NCI-H187 (cell line): ENCODE data around the gene OR7A5.
"Not testable (repeated sequence)": the region's sequence is repeated elsewhere in the genome, so short reads cannot be mapped to it uniquely, and the experiment has no call there.

Experiments used
- DNase-seq, 2 experiments: peaks; one replicate each; lab custom pipeline; 2025; lab: John Stamatoyannopoulos, UW

OR7A5 gene

DNA sequence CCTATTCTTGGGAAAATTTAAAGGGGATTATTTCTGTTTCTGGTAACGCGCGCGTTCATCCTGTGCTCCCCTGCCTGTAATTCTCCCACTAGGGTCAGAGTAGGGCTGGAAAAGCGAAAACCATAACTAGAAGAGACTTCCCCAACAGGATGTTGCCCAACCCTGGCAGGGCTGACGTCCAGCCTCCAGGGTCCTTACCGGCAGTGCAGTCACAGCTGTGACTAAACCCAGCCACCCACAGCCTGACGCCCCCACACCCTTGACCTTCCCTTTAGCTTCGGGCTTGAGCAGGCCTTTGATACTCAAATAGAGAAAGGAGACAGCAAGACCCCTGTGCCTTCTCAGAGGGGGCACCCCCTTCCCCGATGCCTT is 50.3 kb downstream of the OR7A5 start:
- DNase-seq, result not testable (repeated sequence)

DNA sequence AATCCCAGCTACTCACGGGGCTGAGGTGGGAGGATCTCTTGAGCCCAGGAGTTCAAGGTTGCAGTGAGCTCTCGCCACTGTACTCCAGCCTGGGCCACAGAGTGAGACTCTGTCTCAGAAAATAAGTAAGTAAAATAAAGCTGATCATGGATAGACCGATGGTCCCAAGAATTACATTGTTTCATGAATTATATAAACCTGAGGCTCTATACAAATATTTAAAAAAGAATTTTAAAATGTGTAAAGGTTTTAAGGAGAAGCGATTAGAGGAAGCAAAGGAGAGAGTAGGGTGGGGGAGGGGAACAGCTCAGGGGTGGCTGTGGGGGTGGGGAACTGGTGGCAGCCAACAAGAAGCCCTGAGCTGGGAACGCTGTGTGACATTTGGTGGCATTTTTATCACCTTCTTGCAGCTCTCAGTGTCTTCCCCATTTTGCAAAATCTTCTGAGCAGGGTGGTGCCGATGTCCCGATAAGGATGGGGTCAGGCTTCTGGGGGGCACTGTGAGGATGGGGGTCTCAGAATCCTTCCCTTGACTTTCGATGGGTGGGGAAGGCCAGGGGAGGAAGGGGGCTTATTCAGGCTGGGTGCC is 51.5 kb downstream of the OR7A5 start:
- not testable (repeated sequence) for DNase-seq

DNA sequence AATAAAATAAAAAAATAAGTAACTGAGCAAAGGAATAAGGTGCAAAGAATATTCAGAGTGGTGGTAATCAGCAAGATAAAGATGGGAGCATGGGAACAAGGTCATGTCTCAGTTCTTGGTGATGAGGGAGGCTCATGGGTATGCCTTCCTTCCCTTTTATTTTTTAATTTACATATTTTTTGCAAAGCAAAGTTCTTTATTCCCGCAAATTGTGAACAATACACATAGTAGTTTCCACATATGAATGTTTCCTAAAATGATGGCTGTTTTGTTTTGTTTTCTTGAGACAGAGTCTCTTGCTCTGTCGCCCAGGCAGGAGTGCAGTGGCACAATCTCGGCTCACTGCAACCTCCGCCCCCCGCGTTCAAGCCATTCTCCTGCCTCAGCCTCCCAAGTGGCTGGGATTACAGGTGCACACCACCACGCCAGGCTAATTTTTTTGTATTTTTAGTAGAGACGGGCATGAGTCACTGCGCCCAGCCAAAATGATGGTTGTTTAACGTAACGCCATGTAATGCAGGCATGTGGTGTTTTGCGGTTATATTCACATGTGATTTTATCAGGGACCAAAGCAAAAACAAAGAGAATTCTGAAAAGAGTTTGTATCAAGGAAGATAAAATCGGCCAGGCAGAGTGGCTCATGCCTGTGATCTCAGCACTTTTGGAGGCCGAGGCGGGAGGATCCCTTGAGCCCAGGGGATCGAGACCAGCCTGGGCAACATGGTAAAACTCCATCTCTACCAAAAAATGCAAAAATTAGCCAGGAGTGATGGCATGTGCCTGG is 52.2 kb downstream of the OR7A5 start:
- no peak for DNase-seq

DNA sequence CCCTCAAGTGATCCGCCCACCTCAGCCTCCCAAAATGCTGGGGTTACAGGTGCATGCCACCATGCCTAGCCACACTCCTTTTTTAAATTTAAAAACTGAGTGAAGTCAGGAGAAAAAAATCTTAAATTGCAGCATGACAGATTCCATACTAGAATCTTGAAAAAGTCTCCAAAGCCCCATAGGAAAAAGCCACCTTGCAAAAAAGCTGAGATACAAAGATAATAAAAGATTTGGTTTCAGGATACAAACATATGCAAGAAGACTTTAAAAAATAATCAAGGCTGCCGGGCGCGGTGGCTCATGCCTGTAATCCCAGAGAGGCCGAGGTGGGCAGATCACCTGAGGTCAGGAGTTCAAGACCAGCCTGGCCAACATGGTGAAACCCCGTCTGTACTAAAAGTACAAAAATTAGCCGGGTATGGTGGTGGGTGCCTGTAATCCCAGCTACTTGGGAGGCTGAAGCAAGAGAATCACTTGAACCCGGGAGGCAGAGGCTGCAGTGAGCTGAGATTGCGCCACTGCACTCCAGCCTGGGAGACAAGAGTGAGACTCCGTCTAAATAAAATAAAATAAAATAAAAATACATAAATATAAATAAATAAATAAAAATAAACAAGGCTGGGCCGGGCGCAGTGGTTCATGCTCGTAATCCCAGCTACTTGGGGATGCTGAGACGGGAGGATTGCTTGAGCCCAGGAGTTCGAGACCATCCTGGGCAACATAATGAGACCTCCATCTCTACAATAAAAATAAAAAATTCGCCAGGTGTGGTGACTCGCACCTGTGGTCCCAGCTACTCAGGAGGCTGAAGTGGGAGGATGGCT is 53.1 kb downstream of the OR7A5 start:
- not testable (repeated sequence) for DNase-seq

DNA sequence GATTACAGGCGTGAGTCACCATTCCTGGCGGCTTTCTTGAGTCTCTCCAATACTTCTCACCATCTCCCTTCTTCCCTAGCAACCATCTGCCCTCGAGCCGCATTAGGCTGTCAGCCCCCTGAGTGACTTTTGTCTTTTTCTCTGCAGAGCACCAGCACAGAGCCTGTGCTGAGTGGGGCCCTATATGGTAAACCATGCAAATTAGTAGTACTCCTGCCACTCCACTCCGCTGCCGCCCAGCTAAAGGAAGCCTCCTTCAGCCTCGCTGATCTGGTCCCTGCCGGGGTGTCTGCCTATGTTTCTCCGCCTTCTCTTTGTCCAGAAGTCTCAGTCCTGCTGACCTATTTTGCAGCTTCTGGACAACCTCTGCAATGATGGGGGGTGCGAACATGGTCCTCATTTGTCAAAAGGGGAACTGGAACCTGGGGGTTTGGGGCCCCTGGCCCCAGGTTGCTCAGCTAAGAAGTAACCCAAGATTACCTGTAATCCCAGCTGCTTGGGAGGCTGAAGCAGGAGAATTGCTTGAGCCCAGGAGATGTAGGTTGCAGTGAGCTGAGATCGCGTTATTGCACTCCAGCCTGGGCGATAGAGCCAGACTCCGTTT is 54.3 kb downstream of the OR7A5 start:
- not testable (repeated sequence) for DNase-seq

DNA sequence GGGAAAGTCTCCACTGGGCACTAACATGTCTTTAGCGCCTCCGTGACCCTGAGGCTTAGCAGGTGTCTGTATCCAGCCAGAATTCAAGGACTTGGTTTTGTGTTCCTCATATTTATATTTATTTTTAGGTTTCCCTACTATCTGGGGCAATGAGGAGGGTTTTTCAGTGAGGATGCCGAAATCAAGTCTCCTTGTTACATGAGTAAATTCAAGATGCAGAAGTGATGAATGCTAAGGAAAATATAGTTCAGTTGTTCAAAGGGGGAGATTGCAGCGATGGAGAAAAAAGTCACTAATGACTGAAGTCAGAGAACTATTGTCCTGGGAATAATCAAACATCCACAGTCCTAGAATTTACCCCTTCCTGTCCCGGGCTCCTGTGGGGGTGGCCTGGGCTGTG is 55.8 kb downstream of the OR7A5 start:
- DNase-seq, result no peak

DNA sequence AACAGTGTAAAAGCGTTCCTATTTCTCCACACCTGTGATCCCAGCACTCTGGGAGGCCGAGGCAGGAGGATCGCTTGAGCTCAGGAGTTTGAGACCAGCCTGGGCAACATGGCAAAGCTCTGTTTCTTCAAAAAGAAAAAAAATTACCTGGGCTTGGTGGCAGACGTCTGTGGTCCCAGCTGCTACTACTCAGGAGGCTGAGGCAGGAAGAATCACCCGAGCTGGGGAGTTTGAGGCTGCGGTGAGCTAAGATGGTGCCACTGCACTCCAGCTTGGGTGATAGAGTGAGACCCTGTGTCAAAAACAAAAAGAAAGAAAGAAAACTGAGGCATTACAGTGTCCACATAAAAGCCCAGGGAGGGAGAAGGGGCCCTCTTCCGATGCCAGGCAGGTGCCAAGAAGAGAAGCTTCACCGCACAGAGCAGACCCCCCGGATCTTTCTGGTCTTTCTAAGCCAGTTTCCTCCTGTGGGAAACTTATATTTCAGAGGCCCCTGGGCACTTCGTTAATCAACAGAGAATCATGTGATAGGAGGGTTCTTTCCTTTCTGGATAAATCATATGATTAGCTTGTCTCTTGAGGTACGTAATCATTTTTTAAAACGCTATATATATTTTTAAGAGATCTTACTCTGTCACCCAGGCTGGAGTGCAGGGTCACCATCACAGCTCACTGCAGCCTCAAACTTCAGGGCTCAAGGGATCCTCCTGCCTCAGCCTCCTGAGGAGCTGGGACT is 56.7 kb downstream of the OR7A5 start, which contains the start of gene ADGRE2:
TSS of gene ADGRE2 (minus strand) at position 451 of the 736 bp plus-strand sequence. CDS start 1,804 bp downstream, outside the sequence.
- not testable (repeated sequence) for DNase-seq

DNA sequence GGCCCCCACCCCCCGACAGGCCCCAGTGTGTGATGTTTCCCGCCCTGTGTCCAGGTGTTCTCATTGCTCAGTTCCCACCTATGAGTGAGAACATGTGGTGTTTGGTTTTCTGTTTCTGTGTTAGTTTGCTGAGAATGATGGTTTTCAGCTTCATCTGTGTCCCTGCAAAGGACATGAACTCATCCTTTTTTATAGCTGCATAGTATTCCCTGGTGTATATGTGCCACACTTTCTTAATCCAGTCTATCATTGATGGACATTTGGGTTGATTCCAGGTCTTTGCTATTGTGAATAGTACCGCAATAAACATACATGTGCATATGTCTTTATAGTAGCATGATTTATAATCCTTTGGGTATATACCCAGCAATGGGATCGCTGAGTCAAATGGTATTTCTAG is 57.3 kb downstream of the OR7A5 start:
- not testable (repeated sequence) for DNase-seq
